GM23338 (cell line): ENCODE measurements around the gene MIA. TPM values are rescaled to one million over a fixed set of nuclear protein-coding genes. Genes with fewer than 3 reads are reported as not detected.

Experiments
- ATAC-seq: fragments of 200-7000 bp; cut with Tn5 transposase; 3 replicates; pipeline ENCODE4 v1.9.1; 2020
- DNase-seq: peaks from one replicate; pipeline ENCODE4 v3.0.0-alpha.2; 2015; ENCODE audit warnings: low spot score
- H2AFZ ChIP-seq: fragments of 200-600 bp; sonication (generic); 2 replicates; pipeline ENCODE4 v1.8.0; 2016; ENCODE audit warnings: antibody characterized with exemption, mild to moderate bottlenecking, moderate library complexity
- H3F3A ChIP-seq: fragments of 200-600 bp; sonication (generic); replicated peaks from 2 replicates; pipeline ENCODE4 v1.8.0; 2017; ENCODE audit warnings: antibody characterized with exemption, mixed run types, low read depth
- H3K27ac ChIP-seq: fragments of 200-600 bp; sonication (generic); 2 replicates; pipeline ENCODE4 v1.6.1; 2016; ENCODE audit warnings: low read depth
- H3K27me3 ChIP-seq: fragments of 200-600 bp; sonication (generic); 2 replicates; pipeline ENCODE4 v1.8.0; 2016; ENCODE audit warnings: mild to moderate bottlenecking, mixed run types, moderate library complexity; ENCODE audit not compliant: insufficient read depth
- H3K36me3 ChIP-seq: fragments of 200-600 bp; sonication (generic); 2 replicates; pipeline ENCODE4 v1.8.0; 2016; ENCODE audit warnings: mild to moderate bottlenecking; ENCODE audit not compliant: insufficient read depth
- H3K4me1 ChIP-seq: fragments of 200-600 bp; sonication (generic); 2 replicates; pipeline ENCODE4 v1.8.0; 2016; ENCODE audit warnings: mild to moderate bottlenecking, moderate library complexity; ENCODE audit not compliant: insufficient read depth
- H3K4me2 ChIP-seq: fragments of 200-600 bp; sonication (generic); 2 replicates; pipeline ENCODE4 v1.7.1; 2017; ENCODE audit warnings: mixed run types
- H3K4me3 ChIP-seq: fragments of 200-600 bp; sonication (generic); 2 replicates; pipeline ENCODE4 v1.6.1; 2016; ENCODE audit warnings: mixed run types
- H3K79me2 ChIP-seq: fragments of 200-600 bp; sonication (generic); replicated peaks from 2 replicates; pipeline ENCODE4 v1.8.0; 2017; ENCODE audit warnings: mild to moderate bottlenecking; ENCODE audit not compliant: insufficient read depth
- H3K9me2 ChIP-seq: fragments of 200-600 bp; sonication (generic); 2 replicates; pipeline ENCODE4 v1.8.0; 2017; ENCODE audit not compliant: insufficient read depth
- H4K20me1 ChIP-seq: fragments of 200-600 bp; sonication (generic); replicated peaks from 2 replicates; pipeline ENCODE4 v1.8.0; 2017; ENCODE audit warnings: mild to moderate bottlenecking; ENCODE audit not compliant: insufficient read depth
- H3K27ac Mint-ChIP-seq: 2 replicates; pipeline ENCODE4 v1.8.0; 2020; ENCODE audit warnings: inconsistent platforms, mild to moderate bottlenecking, moderate library complexity, mixed read lengths
- H3K27me3 Mint-ChIP-seq: 3 replicates; pipeline ENCODE4 v1.8.0; 2022; ENCODE audit warnings: low read depth, mild to moderate bottlenecking, moderate library complexity, mixed read lengths, inconsistent platforms; ENCODE audit not compliant: insufficient read depth, poor library complexity
- H3K36me3 Mint-ChIP-seq: 3 replicates; pipeline ENCODE4 v1.8.0; 2021; ENCODE audit warnings: low read depth, mild to moderate bottlenecking, inconsistent platforms, moderate library complexity, mixed read lengths
- H3K4me1 Mint-ChIP-seq: 3 replicates; pipeline ENCODE4 v1.8.0; 2020; ENCODE audit warnings: mild to moderate bottlenecking, inconsistent platforms, mixed read lengths
- H3K4me3 Mint-ChIP-seq: 3 replicates; pipeline ENCODE4 v1.8.0; 2021; ENCODE audit warnings: moderate library complexity, mild to moderate bottlenecking, inconsistent platforms, mixed read lengths
- H3K9me3 Mint-ChIP-seq: 3 replicates; pipeline ENCODE4 v1.8.0; 2020; ENCODE audit warnings: moderate library complexity, mild to moderate bottlenecking, inconsistent platforms, mixed read lengths
- CREB1 ChIP-seq: fragments of 250-450 bp; sonication (Bioruptor Pico); IDR thresholded peaks from 2 replicates; pipeline ENCODE4 v1.5.0; 2020; ENCODE audit warnings: low read depth, mild to moderate bottlenecking, moderate library complexity
- CTCF ChIP-seq, 2 experiments: fragments of 200-600 bp in 1 of 2; sonication (generic) in 1 of 2; conservative IDR thresholded peaks; 2 replicates each; pipeline versions ENCODE4 v1.5.1 to v1.6.1; 2016 to 2017; ENCODE audit warnings: antibody characterized with exemption in 2 of 2, low read depth in 2 of 2, mild to moderate bottlenecking in 2 of 2, moderate library complexity in 1 of 2
- ETS1 ChIP-seq: IDR thresholded peaks from 2 replicates; pipeline ENCODE4 v1.6.1; 2016; ENCODE audit warnings: antibody characterized with exemption
- EZH2 ChIP-seq: fragments of 200-600 bp; sonication (generic); IDR thresholded peaks from one replicate; pipeline ENCODE4 v1.8.0; 2017; ENCODE audit warnings: antibody characterized with exemption, mild to moderate bottlenecking, low read depth; ENCODE audit not compliant: unreplicated experiment
- EZH2phosphoT487 ChIP-seq: fragments of 200-600 bp; sonication (generic); IDR thresholded peaks from one replicate; pipeline ENCODE4 v1.8.1; 2018; ENCODE audit warnings: antibody characterized with exemption; ENCODE audit not compliant: unreplicated experiment
- JUNB ChIP-seq: IDR thresholded peaks from one replicate; pipeline ENCODE4 v1.6.1; 2016; ENCODE audit warnings: antibody characterized with exemption; ENCODE audit not compliant: unreplicated experiment
- NANOG ChIP-seq: IDR thresholded peaks from 2 replicates; pipeline ENCODE4 v1.6.1; 2016; ENCODE audit warnings: antibody characterized with exemption, borderline replicate concordance
- REST ChIP-seq: IDR thresholded peaks from one replicate; pipeline ENCODE4 v1.6.1; 2018; ENCODE audit warnings: antibody characterized with exemption; ENCODE audit not compliant: unreplicated experiment
- ZNF114 ChIP-seq: fragments of 250-450 bp; sonication (Bioruptor Pico); IDR thresholded peaks from 2 replicates; pipeline ENCODE4 v1.5.0; 2020; ENCODE audit warnings: mild to moderate bottlenecking, moderate library complexity
- ZNF331 ChIP-seq: fragments of 250-450 bp; sonication (Bioruptor Pico); IDR thresholded peaks from 2 replicates; pipeline ENCODE4 v1.5.0; 2020; ENCODE audit warnings: low read depth, mild to moderate bottlenecking, moderate library complexity
- polyA plus RNA-seq: library from polyadenylated mRNA; unstranded; fragments of >200 nt; fragmentation: Nextera tagmentation; extraction: Ambion mirVana; gene quantifications from 2 replicates; pipeline ENCODE4 v1.2.1, GENCODE V29; 2016
- total RNA-seq: library from RNA; depleted of rRNA; stranded (reverse); fragments of >200 nt; shearing (Covaris generic); gene quantifications from 2 replicates; pipeline ENCODE4 v1.2.3, GENCODE V29; 2014
- TF ChIP-seq, protein P1 (sequence below): fragments of 250-450 bp; sonication (Bioruptor Pico); IDR thresholded peaks from 2 replicates; pipeline ENCODE4 v1.5.0; 2020; ENCODE audit warnings: mild to moderate bottlenecking, moderate library complexity

The MIA gene
- total and polyA plus RNA-seq, 2 experiments from 2014 or later = not detected

GRCh38 chr19:40791996-40792395 is 16.7 kb downstream of the MIA start:
- no peak for DNase-seq

More at GRCh38 chr19:40791996-40792395, 16.7 kb downstream of the MIA start:
- Mint-ChIP-seq H3K4me1 (peaks cover 3% of the 10 kb centered on the region; the same call in 2 of the 3 replicates), H3K27me3 (peaks cover 3% of the 10 kb centered on the region), H3K9me3 (no peaks in the 10 kb centered on the region), H3K36me3 (peaks cover 5% of the 10 kb centered on the region; the same call in 2 of the 3 replicates), H3K4me3 (no peak overlapping the region), H3K27ac (no peak overlapping the region)
- no peaks in the 10 kb centered on the region for H3K27me3 ChIP-seq
- H3K36me3 ChIP-seq = no peaks in the 10 kb centered on the region
- no peaks in the 10 kb centered on the region for H4K20me1 ChIP-seq
- H3K79me2 ChIP-seq = no peaks in the 10 kb centered on the region
- no peak overlapping the region for H3K4me2 ChIP-seq
- TF ChIP-seq CTCF (conservative IDR thresholded peaks at IDR 0.05; ENCODE audit: low read depth in 2 of 2) = no peak
- no peak for TF ChIP-seq REST
- TF ChIP-seq CREB1 (CRISPR knock-in tag) = no peak
- TF ChIP-seq, protein P1, sequence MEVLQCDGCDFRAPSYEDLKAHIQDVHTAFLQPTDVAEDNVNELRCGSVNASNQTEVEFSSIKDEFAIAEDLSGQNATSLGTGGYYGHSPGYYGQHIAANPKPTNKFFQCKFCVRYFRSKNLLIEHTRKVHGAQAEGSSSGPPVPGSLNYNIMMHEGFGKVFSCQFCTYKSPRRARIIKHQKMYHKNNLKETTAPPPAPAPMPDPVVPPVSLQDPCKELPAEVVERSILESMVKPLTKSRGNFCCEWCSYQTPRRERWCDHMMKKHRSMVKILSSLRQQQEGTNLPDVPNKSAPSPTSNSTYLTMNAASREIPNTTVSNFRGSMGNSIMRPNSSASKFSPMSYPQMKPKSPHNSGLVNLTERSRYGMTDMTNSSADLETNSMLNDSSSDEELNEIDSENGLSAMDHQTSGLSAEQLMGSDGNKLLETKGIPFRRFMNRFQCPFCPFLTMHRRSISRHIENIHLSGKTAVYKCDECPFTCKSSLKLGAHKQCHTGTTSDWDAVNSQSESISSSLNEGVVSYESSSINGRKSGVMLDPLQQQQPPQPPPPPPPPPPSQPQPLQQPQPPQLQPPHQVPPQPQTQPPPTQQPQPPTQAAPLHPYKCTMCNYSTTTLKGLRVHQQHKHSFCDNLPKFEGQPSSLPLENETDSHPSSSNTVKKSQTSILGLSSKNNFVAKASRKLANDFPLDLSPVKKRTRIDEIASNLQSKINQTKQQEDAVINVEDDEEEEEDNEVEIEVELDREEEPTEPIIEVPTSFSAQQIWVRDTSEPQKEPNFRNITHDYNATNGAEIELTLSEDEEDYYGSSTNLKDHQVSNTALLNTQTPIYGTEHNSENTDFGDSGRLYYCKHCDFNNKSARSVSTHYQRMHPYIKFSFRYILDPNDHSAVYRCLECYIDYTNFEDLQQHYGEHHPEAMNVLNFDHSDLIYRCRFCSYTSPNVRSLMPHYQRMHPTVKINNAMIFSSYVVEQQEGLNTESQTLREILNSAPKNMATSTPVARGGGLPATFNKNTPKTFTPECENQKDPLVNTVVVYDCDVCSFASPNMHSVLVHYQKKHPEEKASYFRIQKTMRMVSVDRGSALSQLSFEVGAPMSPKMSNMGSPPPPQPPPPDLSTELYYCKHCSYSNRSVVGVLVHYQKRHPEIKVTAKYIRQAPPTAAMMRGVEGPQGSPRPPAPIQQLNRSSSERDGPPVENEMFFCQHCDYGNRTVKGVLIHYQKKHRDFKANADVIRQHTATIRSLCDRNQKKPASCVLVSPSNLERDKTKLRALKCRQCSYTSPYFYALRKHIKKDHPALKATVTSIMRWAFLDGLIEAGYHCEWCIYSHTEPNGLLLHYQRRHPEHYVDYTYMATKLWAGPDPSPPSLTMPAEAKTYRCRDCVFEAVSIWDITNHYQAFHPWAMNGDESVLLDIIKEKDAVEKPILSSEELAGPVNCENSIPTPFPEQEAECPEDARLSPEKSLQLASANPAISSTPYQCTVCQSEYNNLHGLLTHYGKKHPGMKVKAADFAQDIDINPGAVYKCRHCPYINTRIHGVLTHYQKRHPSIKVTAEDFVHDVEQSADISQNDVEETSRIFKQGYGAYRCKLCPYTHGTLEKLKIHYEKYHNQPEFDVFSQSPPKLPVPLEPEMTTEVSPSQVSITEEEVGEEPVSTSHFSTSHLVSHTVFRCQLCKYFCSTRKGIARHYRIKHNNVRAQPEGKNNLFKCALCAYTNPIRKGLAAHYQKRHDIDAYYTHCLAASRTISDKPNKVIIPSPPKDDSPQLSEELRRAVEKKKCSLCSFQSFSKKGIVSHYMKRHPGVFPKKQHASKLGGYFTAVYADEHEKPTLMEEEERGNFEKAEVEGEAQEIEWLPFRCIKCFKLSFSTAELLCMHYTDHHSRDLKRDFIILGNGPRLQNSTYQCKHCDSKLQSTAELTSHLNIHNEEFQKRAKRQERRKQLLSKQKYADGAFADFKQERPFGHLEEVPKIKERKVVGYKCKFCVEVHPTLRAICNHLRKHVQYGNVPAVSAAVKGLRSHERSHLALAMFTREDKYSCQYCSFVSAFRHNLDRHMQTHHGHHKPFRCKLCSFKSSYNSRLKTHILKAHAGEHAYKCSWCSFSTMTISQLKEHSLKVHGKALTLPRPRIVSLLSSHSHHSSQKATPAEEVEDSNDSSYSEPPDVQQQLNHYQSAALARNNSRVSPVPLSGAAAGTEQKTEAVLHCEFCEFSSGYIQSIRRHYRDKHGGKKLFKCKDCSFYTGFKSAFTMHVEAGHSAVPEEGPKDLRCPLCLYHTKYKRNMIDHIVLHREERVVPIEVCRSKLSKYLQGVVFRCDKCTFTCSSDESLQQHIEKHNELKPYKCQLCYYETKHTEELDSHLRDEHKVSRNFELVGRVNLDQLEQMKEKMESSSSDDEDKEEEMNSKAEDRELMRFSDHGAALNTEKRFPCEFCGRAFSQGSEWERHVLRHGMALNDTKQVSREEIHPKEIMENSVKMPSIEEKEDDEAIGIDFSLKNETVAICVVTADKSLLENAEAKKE (CRISPR knock-in tag) = no peak
- no peak for TF ChIP-seq EZH2phosphoT487
- no peak for TF ChIP-seq ZNF114
- TF ChIP-seq EZH2 = no peak
- no peak for TF ChIP-seq ZNF331 (CRISPR knock-in tag)
- no peak for TF ChIP-seq NANOG
- TF ChIP-seq JUNB = no peak
- no peak for TF ChIP-seq ETS1
- no peaks in the 10 kb centered on the region for H3K4me1 ChIP-seq
- H3K9me2 ChIP-seq = no peaks in the 10 kb centered on the region
- H3K4me3 ChIP-seq = no peak overlapping the region
- no peak for ATAC-seq
- H2AFZ ChIP-seq = no peak overlapping the region
- no peak overlapping the region for H3K27ac ChIP-seq
- no peaks in the 10 kb centered on the region for H3F3A ChIP-seq
